ENCODE results near the gene CNN3.

GRCh38 chr1:94922761-94923331, 4.1 kb downstream of the CNN3 start:
- TF ChIP-seq CTCF (conservative IDR thresholded peaks at IDR 0.05; ENCODE audit: low read length) (no peak), EZH2phosphoT487 (IDR thresholded peaks at IDR 0.05; ENCODE audit: borderline replicate concordance, low read depth, low read length) (no peak)
